Activated T-cell treated with anti-CD3 and anti-CD28 coated beads for 48 hours (primary cell): ENCODE results near the gene MEGF6.

ENCODE experiments used
- DNase-seq: peaks from one replicate; pipeline ENCODE4 v3.0.0-alpha.2; 2020; ENCODE audit warnings: low read depth

The MEGF6 gene

GRCh38 chr1:3504151-3504821, 107.0 kb downstream of the MEGF6 start:
- DNase-seq = no peak

- no peak for DNase-seq
Measured at GRCh38 chr1:3503525-3503886, 107.8 kb downstream of the MEGF6 start.

- DNase-seq = no peak
Measured at GRCh38 chr1:3502641-3503524, 108.4 kb downstream of the MEGF6 start.

- DNase-seq = no peak
Measured at GRCh38 chr1:3501856-3502640, 109.3 kb downstream of the MEGF6 start.

GRCh38 chr1:3501437-3501836, 109.9 kb downstream of the MEGF6 start:
- no peak for DNase-seq

GRCh38 chr1:3500265-3500835, 111.0 kb downstream of the MEGF6 start:
- DNase-seq = no peak

- DNase-seq = no peak
Measured at GRCh38 chr1:3499611-3500010, 111.7 kb downstream of the MEGF6 start.

- no peak for DNase-seq
Measured at GRCh38 chr1:3498986-3499385, 112.3 kb downstream of the MEGF6 start.

GRCh38 chr1:3498246-3498930, 112.9 kb downstream of the MEGF6 start:
- no peak for DNase-seq

GRCh38 chr1:3497521-3497920, 113.8 kb downstream of the MEGF6 start:
- no peak for DNase-seq

GRCh38 chr1:3496916-3497315, 114.4 kb downstream of the MEGF6 start:
- DNase-seq = no peak

- DNase-seq = no peak
Measured at GRCh38 chr1:3495776-3496745, 115.2 kb downstream of the MEGF6 start.

GRCh38 chr1:3494321-3495308, 116.7 kb downstream of the MEGF6 start:
- DNase-seq = no peak

GRCh38 chr1:3492545-3493246, 118.6 kb downstream of the MEGF6 start:
- no peak for DNase-seq

GRCh38 chr1:3491291-3492246, 119.7 kb downstream of the MEGF6 start:
- DNase-seq = peak; percentile 85

- no peak for DNase-seq
Measured at GRCh38 chr1:3490046-3490745, 121.1 kb downstream of the MEGF6 start.

GRCh38 chr1:3488432-3488831, 122.9 kb downstream of the MEGF6 start:
- DNase-seq = no peak
